Measurements from ENCODE around the gene TRIM25.

The TRIM25 gene, protein sequence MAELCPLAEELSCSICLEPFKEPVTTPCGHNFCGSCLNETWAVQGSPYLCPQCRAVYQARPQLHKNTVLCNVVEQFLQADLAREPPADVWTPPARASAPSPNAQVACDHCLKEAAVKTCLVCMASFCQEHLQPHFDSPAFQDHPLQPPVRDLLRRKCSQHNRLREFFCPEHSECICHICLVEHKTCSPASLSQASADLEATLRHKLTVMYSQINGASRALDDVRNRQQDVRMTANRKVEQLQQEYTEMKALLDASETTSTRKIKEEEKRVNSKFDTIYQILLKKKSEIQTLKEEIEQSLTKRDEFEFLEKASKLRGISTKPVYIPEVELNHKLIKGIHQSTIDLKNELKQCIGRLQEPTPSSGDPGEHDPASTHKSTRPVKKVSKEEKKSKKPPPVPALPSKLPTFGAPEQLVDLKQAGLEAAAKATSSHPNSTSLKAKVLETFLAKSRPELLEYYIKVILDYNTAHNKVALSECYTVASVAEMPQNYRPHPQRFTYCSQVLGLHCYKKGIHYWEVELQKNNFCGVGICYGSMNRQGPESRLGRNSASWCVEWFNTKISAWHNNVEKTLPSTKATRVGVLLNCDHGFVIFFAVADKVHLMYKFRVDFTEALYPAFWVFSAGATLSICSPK

DNA sequence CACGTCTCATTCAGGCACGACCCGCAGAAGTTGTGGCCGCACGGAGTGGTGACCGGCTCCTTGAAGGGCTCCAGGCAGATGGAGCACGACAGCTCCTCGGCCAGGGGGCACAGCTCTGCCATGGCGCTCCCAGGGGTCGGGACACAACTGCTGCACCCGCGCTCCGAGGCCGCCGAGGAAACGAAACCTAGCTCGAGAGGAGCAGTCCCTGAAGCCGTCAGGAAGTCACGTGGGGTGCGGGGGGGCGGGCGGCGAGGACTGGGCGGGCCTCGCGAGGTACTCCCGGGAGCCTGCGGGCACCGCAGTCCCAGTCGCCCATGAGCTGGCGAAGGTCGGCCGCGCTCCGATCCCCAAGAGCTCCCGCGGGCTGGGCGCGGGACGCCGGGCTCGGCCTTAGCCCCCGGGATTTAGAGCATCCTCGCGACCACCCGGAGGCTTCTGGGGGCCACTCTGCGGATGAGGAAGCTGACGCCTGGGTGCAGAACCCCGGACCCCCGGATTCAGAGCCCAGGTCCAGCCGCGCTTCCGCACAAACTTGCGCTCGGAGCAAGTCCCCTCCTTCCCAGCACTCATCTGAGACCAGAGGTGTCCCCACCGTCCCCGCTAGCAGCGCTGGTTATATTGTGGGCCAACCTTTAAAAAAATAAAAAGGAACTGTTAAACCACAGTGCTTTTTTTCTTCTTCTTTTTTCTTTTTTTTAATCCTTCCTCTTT lies at the start of gene TRIM25:
TRIM25 (minus strand) TSS at position 183 of the 714 bp plus-strand sequence; CDS start at position 122, 61 bp downstream.
- peak; percentile 93 for DNase-seq

DNA sequence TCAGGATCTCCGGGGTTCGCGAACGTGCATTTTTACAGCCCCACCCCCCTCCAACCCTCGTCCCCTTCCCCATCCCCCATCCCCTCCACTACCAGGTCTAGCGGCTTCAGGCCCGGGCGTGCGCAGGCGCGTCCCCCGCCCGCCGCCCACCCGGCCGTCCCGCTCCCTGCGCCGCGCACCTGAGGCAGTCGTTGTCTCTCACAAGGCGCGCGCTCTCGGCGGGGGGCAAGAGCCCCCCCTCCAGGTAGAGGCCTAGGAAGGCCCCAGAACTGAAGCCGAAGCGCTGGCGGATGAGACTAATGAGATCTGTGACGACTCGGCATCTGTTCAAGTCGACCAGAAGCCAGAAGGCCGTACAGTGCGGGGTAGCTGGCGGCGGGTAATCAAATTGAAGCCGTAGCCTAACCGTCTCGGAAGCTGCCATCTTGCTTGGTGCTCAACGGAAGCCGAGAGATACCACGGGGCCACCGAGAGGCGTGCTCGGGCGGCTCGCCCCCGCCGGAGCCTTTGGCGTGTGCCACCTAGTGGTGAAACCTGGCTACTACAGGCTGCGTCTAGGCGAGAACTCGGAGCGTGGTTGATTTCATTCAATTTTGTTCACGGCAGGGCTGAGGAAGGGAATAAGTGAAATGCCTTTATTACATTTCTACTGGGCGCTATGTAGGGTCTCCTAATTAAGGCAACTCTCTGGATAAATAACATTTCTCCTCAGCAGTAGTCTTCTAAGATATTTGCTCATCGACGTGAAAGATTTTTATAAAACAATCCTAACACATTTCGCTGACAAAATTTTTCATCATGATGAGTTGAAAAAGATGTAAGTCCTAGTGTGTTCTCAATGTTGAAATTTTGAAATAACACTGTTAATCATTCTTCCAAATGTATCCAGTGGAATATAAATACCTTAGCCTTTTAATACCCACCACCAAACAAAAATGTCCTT lies 47.0 kb upstream of the TRIM25 start, which contains the start of gene COIL:
COIL (minus strand) TSS at position 455 of the 943 bp plus-strand sequence; CDS start at position 424, 31 bp downstream.
- peak; percentile 96 for DNase-seq

DNA sequence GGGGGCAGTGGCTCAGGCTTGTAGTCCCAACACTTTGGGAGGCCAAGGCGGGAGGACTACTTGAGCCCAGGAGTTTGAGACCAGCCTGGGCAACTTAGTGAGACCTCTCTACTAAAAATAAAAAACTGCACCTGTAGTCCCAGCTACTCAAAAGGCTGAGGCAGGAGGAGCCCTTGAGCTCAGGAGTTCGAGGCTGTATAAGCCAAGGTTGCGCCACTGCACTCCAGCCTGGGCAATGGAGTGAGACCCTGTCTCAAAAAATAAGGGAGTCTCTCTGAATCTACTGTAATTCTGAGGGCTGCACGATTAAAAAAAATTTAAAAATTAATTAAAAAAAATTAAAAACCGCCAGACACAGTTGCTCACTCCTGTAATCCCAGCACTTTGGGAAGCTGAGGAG lies 43.1 kb upstream of the TRIM25 start:
- DNase-seq, result no peak

DNA sequence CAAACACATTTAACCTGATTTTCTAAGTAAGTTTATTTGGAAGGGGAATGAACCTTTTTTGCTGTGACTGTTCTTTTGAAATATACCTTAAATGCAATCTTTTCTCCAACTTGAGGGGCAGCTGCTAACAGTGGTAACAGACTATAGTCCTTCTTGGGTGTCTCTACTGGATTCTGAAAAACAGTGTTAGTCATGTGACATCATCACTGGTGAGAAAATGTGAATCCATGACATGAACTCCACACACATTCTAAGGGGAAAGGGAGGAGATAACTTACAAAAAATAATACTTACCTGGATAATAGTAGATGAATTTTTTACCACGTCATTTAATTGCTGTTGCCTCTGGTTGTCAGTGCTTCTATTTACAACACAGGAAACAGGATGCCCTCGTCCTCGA lies 35.7 kb upstream of the TRIM25 start:
- DNase-seq, result no peak

DNA sequence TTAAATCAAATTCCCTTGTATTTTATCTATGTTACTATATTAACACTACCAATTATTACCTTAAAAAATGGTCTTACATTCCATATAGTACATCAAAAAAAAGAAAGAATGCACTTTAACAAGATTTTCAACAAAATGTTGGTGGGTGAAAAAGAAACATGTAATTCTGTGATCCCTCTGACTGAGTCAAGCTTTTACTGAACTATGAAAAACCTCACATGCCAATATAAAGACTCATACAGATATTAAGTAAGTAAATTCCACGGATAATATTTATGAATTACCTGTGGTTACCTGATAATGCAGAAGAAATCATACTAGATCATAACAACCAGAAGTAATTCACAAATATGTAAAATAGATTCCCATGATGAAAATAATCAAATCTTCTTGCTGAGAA lies 34.6 kb upstream of the TRIM25 start:
- no peak for DNase-seq

DNA sequence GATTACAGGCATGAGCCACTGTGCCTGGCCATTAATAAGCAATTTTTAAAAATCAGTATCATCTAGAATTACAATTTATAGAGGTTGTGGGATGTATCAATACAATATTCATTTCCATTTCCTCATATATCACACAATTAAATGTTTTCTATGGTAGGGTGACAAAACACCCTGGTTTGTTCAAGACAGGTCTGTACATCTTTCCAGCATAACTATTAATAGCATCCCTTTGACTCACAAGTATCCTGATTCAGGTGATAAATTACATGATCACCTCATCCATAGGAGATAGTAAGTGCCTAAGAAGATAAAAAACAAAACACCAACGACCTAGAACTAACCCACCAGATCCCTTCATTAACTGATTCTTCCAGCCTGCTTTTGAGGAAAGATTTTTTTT lies 33.9 kb upstream of the TRIM25 start:
- DNase-seq, result no peak

DNA sequence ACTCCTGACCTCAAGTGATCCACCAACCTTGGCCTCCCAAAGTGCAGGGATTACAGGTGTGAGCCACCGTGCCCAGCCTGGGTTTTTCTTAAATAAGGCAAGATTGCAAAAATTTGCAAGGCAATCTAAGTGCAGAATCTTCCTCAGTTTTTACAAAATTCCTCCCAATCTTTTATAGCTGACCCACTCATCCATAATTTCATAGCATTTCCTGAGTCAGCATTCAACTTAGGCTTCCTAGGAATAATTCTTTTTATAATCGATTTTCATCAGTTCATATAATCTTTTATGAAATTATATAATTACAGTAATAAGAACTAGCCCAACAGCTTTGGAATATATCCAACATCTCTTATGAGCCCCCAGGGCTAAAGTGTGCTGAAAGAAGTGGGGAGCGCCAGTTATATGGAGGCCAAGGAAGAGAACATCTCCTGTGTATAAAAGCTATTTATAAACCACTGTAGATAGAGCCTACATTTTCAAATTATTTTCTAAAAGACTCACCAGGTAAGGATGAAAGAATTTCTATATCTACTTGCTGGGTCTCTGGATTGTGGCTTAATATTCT lies 32.2 kb upstream of the TRIM25 start:
- DNase-seq, result no peak

DNA sequence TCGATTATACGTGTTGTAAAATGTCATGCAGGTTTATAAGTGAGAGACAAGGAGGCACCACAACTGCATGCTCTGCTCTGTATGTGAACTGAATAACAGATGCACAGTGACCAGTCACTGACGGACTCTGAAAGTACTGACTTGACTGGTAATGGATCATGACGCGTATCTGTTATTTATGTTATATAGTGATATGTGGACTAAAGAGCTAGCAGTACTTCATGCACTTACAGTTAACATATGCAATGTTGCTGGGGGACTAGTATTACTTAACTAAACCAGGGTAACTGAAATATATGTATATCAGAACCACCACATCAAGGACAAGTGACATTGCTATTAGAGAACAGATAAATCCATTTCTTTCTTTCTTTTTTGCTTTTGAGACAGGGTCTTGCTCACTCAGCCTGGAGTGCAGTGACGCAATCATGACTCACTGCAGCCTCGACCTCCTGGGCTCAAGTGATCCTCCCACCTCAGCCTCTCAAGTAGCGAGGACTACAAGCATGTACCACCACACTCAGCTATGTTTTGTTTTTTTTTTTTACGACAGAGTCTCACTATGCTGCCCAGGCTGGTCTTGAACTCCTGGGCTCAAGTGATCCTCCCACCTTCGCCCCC lies 29.8 kb upstream of the TRIM25 start:
- peak; percentile 22 for DNase-seq

DNA sequence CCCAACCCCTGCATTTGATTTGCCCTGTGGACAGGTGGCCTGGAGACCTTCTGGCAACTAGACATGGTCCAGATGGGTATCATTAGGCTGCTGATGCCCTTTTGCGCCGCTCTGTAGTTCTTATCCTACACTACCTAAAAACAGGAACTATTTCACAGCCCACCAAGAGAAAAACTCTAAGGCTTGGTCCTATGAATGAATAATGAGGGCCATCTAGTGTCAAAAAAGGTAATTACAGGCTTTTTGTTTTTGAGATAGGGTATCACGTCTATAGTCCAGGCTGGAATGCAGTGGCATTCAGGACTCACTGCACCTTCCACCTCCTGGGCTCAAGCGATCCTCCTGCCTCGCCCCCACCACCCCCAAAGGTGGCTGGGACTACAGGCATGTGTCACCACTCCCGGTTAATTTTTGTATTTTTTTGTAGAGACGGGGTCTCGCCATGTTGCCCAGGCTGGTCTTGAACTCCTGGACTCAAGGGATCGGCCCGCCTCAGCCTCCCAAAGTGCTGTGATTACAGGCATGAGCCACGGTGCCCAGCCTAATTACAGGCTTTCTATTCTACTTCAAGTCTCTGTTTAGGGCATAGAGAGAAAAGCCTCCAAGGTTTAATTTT lies 26.1 kb upstream of the TRIM25 start:
- DNase-seq, result peak; percentile 68

DNA sequence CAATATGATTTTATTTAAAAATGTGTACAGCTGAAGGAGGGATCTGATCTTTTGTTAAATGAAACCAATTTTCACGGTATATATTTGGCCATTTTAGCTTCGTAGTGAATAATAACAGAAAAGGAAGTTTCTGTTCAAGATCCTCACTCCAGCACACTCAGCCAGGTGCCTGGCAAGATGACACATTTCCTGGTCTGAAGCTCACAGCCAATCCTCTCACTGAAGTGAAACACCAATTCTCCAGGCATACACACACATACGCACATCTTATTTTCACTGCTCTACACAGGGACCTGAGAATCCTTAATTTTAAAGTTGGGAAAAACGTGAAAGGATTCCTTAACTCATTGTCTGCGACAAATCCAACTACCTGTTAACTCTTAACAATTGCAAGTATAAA lies 24.4 kb upstream of the TRIM25 start:
- peak; percentile 24 for DNase-seq

DNA sequence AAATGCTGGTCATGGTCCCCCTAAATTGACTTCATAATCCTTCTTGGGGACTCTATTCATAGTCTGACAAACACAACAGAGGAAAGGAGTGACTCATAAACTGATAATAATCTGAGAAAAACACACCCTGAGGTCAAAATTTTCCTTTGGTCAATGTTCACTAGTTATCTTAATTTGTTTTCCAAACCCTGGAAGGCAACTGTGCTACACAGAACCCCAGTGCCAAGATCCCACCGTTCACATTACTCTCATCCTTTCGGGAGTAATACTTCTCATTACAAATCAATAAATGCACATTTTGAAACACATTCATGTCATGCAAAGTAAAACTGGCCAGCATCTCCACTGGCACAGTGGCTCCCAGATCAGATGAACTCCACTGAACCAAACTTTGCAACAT lies 23.8 kb upstream of the TRIM25 start:
- DNase-seq, result no peak

DNA sequence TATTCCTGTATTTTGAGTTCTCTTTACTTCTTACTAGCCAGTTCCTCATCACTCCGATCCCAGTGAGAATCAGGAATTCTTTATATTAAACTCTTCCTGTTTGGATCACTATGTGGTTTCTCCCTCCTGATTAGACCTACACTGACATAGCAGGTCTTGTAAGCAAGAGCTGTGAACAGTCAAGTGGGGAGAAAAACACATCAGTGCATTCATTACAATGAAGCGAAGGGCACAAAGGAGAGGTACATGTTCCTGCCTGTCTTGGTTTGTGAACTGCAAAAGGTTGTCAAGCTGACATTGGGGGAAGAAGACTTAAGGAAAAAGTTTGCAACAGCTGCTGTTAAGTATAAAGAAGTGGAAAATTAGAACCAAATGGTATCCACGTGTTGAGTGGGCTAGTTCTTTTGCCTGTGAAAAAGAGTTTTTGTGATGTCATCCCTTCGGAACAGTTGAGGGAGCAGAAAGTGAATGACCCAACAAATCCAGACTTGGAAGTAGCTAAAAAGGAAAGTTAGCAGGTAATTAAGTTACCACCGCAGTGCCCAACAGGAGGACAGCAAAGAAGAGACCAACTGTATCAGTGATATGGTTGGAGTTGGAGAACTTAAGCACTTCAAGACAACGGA lies 23.0 kb upstream of the TRIM25 start:
- no peak for DNase-seq

DNA sequence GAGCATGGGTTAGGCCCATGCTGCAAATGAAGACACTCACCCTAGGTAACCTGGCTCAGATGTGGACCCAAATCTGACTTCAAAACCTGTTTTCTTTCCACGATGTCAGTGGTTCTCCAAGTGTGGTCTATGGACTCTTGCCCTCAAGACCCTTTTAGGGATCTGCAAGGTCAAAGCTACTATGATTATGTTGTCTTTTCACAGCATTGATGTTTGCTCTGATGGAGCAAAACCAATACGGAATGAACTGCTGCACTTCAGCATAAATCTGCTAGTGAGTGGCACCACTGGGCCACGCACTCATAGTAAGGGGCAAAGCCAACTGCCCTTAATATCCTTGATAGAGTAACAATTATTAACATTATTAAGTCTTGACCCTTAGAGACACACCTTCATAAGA lies 21.6 kb upstream of the TRIM25 start:
- no peak for DNase-seq

DNA sequence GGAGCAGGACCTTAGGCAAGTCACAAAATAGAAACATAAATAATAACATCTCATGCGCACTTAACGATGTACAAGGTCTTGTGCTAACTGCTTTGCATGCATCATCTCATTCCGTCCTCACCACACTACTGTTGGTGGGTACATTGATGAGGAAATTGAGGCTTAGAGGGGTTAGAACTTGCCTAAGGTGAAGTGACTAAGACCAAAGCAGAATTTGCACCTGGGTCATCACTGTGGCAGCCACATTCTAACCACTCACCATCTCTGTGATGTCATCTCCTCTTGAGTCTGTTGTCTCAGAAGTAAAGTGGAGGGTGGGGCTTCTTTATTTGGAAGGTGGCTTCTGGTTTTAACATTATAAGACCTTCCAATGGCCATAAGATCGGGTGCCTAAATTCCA lies 20.4 kb upstream of the TRIM25 start:
- DNase-seq, result no peak

DNA sequence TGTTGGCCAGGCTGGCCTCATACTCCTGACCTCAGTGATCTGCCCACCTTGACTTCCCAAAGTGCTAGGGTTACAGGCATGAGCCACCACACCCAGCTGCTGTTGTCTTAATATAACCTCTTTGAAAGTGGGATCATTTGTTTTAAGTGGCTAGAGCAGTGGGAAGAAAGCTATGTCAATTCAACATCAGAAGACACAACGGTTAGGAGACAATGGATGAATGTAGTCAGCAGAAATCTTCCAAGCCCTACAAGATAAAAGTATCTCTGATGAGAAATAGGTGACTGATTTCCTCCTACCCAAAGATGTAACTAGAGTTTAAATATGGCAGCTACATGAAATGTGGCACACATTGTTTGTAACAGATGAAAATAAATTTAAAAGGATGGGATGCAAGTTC lies 20.0 kb upstream of the TRIM25 start:
- DNase-seq, result no peak

DNA sequence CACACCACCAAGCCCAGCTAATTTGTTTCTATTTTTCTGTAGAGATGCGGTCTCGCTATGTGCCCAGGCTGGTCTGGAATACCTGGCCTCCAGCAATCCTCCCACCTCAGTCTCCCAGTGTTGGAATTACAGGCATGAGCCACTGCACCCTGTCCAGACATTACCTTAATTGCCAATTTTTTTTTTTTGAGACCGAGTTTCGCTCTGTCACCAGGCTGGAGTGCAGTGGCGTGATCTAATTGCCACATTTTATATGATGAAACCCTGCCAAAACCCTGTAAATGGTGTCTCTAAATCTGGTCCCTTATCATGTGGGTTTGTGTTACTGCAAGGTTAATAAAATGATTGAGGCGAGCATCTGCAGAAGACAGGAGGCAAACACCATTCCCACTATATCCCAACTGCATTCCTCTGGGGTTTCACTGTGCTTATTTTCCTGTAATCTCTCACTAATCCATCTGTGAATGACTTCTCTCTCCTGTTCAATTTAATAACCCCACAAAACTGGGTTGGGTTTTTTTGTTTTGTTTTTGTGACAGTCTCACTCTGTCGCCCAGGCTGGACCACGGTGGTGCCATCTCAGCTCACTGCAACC lies 19.4 kb upstream of the TRIM25 start:
- no peak for DNase-seq

DNA sequence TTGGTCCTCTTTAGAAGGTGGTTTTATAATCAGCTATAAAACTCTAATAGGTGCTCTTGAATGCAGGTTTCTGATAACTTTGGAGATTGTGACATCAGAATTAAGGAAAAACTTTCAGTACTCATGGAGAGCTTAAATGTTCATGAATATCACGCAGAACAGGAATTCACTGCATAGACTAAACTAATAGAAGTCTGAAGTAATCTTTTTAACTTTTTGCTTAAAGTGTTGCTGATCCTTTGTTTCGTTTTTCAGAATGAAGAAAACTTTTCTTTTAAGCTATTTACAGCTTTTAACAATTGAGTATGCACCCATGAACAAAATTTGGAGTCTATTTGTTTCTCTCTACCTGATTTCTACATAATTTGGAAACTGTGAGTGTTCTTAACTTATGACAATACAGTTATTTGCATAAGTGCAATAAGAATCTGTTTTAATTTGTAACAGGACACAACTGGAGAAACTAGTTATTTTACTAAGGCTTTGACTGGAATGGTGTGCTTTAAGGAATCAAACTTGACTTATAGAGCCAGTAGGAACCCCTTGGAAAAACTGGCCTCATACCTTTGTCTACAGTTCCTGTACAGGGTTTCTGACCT lies 17.0 kb upstream of the TRIM25 start:
- no peak for DNase-seq

DNA sequence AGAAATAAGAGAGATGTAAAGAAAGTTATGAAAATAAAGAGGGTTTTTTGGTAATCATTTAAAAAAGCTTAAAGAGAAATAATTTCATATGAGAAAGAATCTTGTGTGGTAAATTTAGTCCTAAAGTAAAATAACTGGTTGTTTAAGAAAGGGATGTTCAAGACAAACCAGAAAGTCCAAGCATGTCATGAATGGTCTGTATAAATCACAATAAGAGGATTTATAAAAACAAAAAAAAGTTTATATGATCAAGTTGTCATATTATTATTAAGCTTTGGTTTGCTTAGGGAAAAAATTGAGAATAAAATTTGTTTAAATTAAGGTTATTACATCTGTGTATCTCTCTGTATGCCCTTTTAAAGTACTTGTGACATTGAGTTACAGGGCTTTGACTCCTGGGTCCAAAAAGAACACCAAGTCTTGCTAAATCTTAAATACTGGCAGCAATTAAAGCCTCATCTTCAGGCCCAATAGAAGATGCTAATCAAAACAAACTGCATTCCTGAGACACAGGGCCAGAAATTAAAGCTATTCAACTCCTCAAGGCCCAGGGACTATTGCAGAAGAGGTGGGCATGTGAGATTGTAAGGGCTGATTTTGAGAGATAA lies 15.6 kb upstream of the TRIM25 start:
- no peak for DNase-seq

DNA sequence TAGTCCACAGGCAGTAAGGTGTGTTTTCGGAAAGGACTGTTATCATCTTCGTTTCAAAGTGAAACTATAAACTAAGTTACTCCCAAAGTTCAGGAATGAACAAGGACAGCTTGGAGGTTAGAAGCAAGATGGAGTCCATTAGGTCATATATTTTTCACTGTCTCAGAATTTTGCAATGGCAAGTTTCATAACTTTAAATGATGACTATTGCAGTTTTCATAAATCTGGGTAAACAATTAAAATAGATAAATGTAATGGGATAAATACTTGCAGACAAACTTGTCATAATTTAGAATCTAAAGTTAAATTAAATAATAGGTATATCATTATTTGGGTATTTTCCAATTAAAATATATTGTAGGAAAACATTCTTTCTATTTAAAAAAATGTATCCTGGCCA lies 14.7 kb upstream of the TRIM25 start:
- no peak for DNase-seq

DNA sequence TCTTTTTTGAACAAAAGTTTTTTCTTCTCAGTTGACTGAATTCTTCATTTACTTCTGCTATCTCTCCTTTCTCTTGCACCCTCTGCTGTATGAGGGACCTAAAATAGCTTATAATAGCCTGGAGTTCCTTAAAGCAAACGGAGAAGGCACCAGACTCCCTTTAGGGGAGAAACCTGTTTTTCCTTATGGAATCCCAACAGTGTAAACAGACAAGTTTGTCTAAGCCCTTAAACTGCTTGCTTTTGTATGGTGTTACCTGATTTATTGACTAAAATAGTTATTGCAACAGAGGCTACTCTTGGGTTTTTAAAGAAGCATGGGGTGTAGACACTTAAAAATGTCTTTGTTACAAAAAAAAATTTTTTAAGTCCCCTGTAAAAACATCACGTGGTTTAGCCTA lies 12.9 kb upstream of the TRIM25 start:
- no peak for DNase-seq
